OCI-LY3 (cell line): ENCODE results near the gene VCAN.

Experiments
- H2AFZ ChIP-seq: fragments of 200-600, 300-600 bp; shearing (Covaris generic); 2 replicates; pipeline ENCODE4 v1.6.0; 2014; ENCODE audit warnings: antibody characterized with exemption, low read depth, low read length
- H3K27ac ChIP-seq: fragments of 200-600, 300-600 bp; sonication (generic); 2 replicates; pipeline ENCODE4 v1.5.1; 2014; ENCODE audit warnings: mild to moderate bottlenecking, low read length, moderate library complexity, mixed read lengths
- H3K27me3 ChIP-seq: fragments of 200-600, 300-600 bp; sonication (generic); 2 replicates; pipeline ENCODE4 v1.6.1; 2014; ENCODE audit warnings: low read depth, low read length, mixed read lengths
- H3K36me3 ChIP-seq: fragments of 200-600, 300-600 bp; sonication (generic); replicated peaks from 2 replicates; pipeline ENCODE3; 2014; ENCODE audit warnings: low read depth, low read length, mixed read lengths
- H3K4me1 ChIP-seq: fragments of 300-600, 200-600 bp; sonication (generic); 2 replicates; pipeline ENCODE4 v1.6.1; 2014; ENCODE audit warnings: low read length, mixed read lengths
- H3K4me2 ChIP-seq: fragments of 200-600, 300-600 bp; sonication (generic); 2 replicates; pipeline ENCODE4 v1.6.1; 2014; ENCODE audit warnings: low read length, mixed read lengths
- H3K4me3 ChIP-seq: fragments of 300-600, 200-600 bp; sonication (generic); 2 replicates; pipeline ENCODE4 v1.5.1; 2014; ENCODE audit warnings: antibody characterized with exemption, mild to moderate bottlenecking, low read length, moderate library complexity
- H3K79me2 ChIP-seq: fragments of 300-600, 200-600 bp; shearing (Covaris generic); 2 replicates; pipeline ENCODE4 v1.6.1; 2014; ENCODE audit warnings: mild to moderate bottlenecking, low read length, mixed read lengths
- H3K9ac ChIP-seq: fragments of 300-600, 200-600 bp; shearing (Covaris generic); 2 replicates; pipeline ENCODE4 v1.6.0; 2014; ENCODE audit warnings: mild to moderate bottlenecking, low read length, moderate library complexity
- H3K9me3 ChIP-seq: fragments of 200-600, 300-600 bp; shearing (Covaris generic); 2 replicates; pipeline ENCODE4 v1.6.1; 2014; ENCODE audit warnings: low read length, mixed read lengths; ENCODE audit not compliant: insufficient read depth
- H4K20me1 ChIP-seq: fragments of 200-600, 300-600 bp; sonication (generic); 2 replicates; pipeline ENCODE4 v1.6.1; 2016; ENCODE audit warnings: low read length, mixed read lengths; ENCODE audit not compliant: insufficient read depth
- EZH2phosphoT487 ChIP-seq: fragments of 200-600 bp; shearing (Covaris generic); IDR thresholded peaks from 2 replicates; pipeline ENCODE4 v1.6.1; 2018; ENCODE audit warnings: antibody characterized with exemption, mixed run types, low read depth
- TF ChIP-seq, protein P1 (sequence below): fragments of 200-600, 300-600 bp; sonication (generic); IDR thresholded peaks from 2 replicates; pipeline ENCODE4 v1.5.1; 2014; ENCODE audit warnings: antibody characterized with exemption, low read length, low read depth

VCAN gene

GRCh38 chr5:83507431-83507830 is 35.9 kb downstream of the VCAN start:
- no peaks in the 10 kb centered on the region for H3K36me3 ChIP-seq

GRCh38 chr5:83509540-83509939 is 38.0 kb downstream of the VCAN start:
- H3K79me2 ChIP-seq: no peaks in the 10 kb centered on the region
- no peak overlapping the region for H3K4me3 ChIP-seq
- TF ChIP-seq, protein P1, sequence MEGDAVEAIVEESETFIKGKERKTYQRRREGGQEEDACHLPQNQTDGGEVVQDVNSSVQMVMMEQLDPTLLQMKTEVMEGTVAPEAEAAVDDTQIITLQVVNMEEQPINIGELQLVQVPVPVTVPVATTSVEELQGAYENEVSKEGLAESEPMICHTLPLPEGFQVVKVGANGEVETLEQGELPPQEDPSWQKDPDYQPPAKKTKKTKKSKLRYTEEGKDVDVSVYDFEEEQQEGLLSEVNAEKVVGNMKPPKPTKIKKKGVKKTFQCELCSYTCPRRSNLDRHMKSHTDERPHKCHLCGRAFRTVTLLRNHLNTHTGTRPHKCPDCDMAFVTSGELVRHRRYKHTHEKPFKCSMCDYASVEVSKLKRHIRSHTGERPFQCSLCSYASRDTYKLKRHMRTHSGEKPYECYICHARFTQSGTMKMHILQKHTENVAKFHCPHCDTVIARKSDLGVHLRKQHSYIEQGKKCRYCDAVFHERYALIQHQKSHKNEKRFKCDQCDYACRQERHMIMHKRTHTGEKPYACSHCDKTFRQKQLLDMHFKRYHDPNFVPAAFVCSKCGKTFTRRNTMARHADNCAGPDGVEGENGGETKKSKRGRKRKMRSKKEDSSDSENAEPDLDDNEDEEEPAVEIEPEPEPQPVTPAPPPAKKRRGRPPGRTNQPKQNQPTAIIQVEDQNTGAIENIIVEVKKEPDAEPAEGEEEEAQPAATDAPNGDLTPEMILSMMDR: no peak
- TF ChIP-seq EZH2phosphoT487: no peak
- H4K20me1 ChIP-seq: no peaks in the 10 kb centered on the region
- peaks cover 5% of the 10 kb centered on the region; the same call in 1 of the 2 replicates for H3K4me1 ChIP-seq
- no peaks in the 10 kb centered on the region for H3K36me3 ChIP-seq
- H3K27me3 ChIP-seq: no peaks in the 10 kb centered on the region
- no peaks in the 10 kb centered on the region for H3K9me3 ChIP-seq
- no peak overlapping the region for H3K4me2 ChIP-seq
- no peak overlapping the region for H3K9ac ChIP-seq
- H2AFZ ChIP-seq: no peak overlapping the region
- no peak overlapping the region for H3K27ac ChIP-seq

More at GRCh38 chr5:83507431-83507830, 35.9 kb downstream of the VCAN start:
- no peaks in the 10 kb centered on the region for H3K27me3 ChIP-seq
- no peak overlapping the region for H2AFZ ChIP-seq
- no peak overlapping the region for H3K27ac ChIP-seq
- no peaks in the 10 kb centered on the region for H4K20me1 ChIP-seq
- TF ChIP-seq EZH2phosphoT487: no peak
- TF ChIP-seq, protein P1: no peak
- H3K4me1 ChIP-seq: peaks cover 5% of the 10 kb centered on the region; the same call in 1 of the 2 replicates
- H3K79me2 ChIP-seq: no peaks in the 10 kb centered on the region
- no peak overlapping the region for H3K4me2 ChIP-seq
- no peak overlapping the region for H3K4me3 ChIP-seq
- no peak overlapping the region for H3K9ac ChIP-seq
- H3K9me3 ChIP-seq: no peaks in the 10 kb centered on the region

DNA sequence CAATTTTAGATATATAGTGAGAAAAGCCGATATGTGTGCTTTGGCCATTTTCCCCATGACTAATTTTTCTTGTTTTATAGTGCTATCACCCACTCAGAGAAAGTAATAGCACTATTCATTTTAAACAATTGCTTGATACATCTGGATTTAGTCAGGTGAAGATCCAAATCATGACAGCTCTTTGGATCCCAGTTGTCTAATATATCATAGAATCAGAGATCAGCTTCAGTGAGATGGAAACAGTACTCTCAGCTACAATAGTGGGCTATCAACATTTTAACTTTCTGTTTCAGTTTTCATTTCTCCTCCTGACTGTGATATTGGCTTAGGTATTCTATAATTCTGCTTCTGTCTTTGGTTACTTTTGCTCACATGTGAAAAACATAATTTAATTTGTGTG is 38.7 kb downstream of the VCAN start:
- no peak overlapping the region for H3K27ac ChIP-seq
- TF ChIP-seq EZH2phosphoT487: no peak
- TF ChIP-seq, protein P1: no peak
- no peaks in the 10 kb centered on the region for H3K27me3 ChIP-seq
- H3K4me3 ChIP-seq: no peak overlapping the region
- no peaks in the 10 kb centered on the region for H3K79me2 ChIP-seq
- peaks cover 5% of the 10 kb centered on the region; the same call in 1 of the 2 replicates for H3K4me1 ChIP-seq
- H3K4me2 ChIP-seq: 0 out of 2 replicates have a peak overlapping the region, but pooled peaks have one; percentile 34
- no peaks in the 10 kb centered on the region for H4K20me1 ChIP-seq
- H3K9ac ChIP-seq: no peak overlapping the region
- no peak overlapping the region for H2AFZ ChIP-seq
- H3K36me3 ChIP-seq: no peaks in the 10 kb centered on the region
- no peaks in the 10 kb centered on the region for H3K9me3 ChIP-seq

DNA sequence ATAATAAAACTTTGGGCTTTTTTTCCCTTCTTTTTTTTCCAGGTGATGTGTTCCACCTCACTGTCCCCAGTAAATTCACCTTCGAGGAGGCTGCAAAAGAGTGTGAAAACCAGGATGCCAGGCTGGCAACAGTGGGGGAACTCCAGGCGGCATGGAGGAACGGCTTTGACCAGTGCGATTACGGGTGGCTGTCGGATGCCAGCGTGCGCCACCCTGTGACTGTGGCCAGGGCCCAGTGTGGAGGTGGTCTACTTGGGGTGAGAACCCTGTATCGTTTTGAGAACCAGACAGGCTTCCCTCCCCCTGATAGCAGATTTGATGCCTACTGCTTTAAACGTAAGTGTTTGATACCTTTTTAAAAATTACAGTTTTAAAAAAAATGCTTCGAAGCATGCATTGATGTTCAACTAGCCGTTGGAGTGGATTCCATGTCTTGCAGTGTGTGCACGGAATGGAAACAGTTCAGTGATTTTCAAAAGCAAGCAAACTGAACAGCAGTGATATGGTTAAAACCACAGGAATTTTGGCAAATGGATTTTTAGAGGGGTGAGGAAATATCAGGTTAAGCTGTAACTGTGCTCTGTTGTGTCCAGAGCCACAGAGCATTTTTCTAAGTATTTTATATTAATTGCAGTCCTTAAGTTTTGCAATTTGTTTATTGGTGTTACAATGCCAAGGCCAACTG is 40.7 kb downstream of the VCAN start:
- peaks cover 5% of the 10 kb centered on the region; the same call in 1 of the 2 replicates for H3K4me1 ChIP-seq
- no peak overlapping the region for H2AFZ ChIP-seq
- H3K9me3 ChIP-seq: no peaks in the 10 kb centered on the region
- H3K4me2 ChIP-seq: no peak overlapping the region
- H3K9ac ChIP-seq: no peak overlapping the region
- no peak overlapping the region for H3K4me3 ChIP-seq
- H3K79me2 ChIP-seq: no peaks in the 10 kb centered on the region
- no peaks in the 10 kb centered on the region for H4K20me1 ChIP-seq
- H3K27me3 ChIP-seq: no peaks in the 10 kb centered on the region
- TF ChIP-seq, protein P1: no peak
- no peak for TF ChIP-seq EZH2phosphoT487
- no peak overlapping the region for H3K27ac ChIP-seq
- H3K36me3 ChIP-seq: no peaks in the 10 kb centered on the region
